Urothelium cell line (cell line): ENCODE data around the gene SETSIP.
"Not testable (repeated sequence)": the region's sequence is repeated elsewhere in the genome, so short reads cannot be mapped to it uniquely, and the experiment has no call there.

ENCODE experiments used
- DNase-seq: peaks from one replicate; pipeline ENCODE4 v3.0.0; 2011; ENCODE audit warnings: low spot score, mixed read lengths
- FAIRE-seq: peaks from 2 replicates; lab custom pipeline; 2011; peaks lifted over from hg19 to GRCh38; lab: Jason Lieb, UNC

The SETSIP gene

GRCh38 chr1:92065042-92065441 is 10.2 kb downstream of the SETSIP start:
- DNase-seq (no peak), FAIRE-seq (no peak)

GRCh38 chr1:92051948-92052347 is 23.3 kb downstream of the SETSIP start:
- no peak for DNase-seq
- no peak for FAIRE-seq

GRCh38 chr1:92045766-92046495 is 29.3 kb downstream of the SETSIP start:
- DNase-seq, result no peak
- FAIRE-seq, result no peak

- DNase-seq, result no peak
These were observed 31.6 kb downstream of the SETSIP start for GRCh38 chr1:92043621-92044020.

GRCh38 chr1:92040971-92041370 is 34.2 kb downstream of the SETSIP start:
- no peak for FAIRE-seq

More at GRCh38 chr1:92043621-92044020, 31.6 kb downstream of the SETSIP start:
- FAIRE-seq, result no peak

GRCh38 chr1:92038695-92039346 is 36.4 kb downstream of the SETSIP start:
- DNase-seq, result no peak

More at GRCh38 chr1:92040971-92041370, 34.2 kb downstream of the SETSIP start:
- no peak for DNase-seq

GRCh38 chr1:92037400-92037799 is 37.8 kb downstream of the SETSIP start:
- DNase-seq, result peak; percentile 13
- FAIRE-seq, result no peak

More at GRCh38 chr1:92038695-92039346, 36.4 kb downstream of the SETSIP start:
- no peak for FAIRE-seq

- DNase-seq (no peak), FAIRE-seq (no peak)
These were observed 43.7 kb downstream of the SETSIP start for GRCh38 chr1:92031281-92032110.

- no peak for FAIRE-seq
- peak; percentile 62 for DNase-seq
These were observed 44.5 kb downstream of the SETSIP start for GRCh38 chr1:92030656-92031107.

- no peak for DNase-seq
- no peak for FAIRE-seq
These were observed 45.8 kb downstream of the SETSIP start for GRCh38 chr1:92029241-92029922.

GRCh38 chr1:92026806-92027205 is 48.4 kb downstream of the SETSIP start:
- DNase-seq (no peak), FAIRE-seq (no peak)

- not testable (repeated sequence) for FAIRE-seq, DNase-seq
These were observed 49.2 kb downstream of the SETSIP start for GRCh38 chr1:92026042-92026441.
